AG09319 (cell line): ENCODE results near the gene HTT-AS.
"Not testable (repeated sequence)": the region's sequence is repeated elsewhere in the genome, so short reads cannot be mapped to it uniquely, and the experiment has no call there.

Experiments used
- DNase-seq: peaks from one replicate; pipeline ENCODE4 v3.0.0-alpha.2; 2010; ENCODE audit warnings: low read depth; ENCODE audit errors: extremely low read depth
- TF ChIP-seq, protein P1 (sequence below): IDR thresholded peaks from 2 replicates; pipeline ENCODE4 v1.5.1; 2011; ENCODE audit warnings: low read depth, mild to moderate bottlenecking, inconsistent platforms, low read length, moderate library complexity

HTT-AS gene

GRCh38 chr4:3107691-3108121 is 33.4 kb upstream of the HTT-AS start:
- TF ChIP-seq, protein P1, sequence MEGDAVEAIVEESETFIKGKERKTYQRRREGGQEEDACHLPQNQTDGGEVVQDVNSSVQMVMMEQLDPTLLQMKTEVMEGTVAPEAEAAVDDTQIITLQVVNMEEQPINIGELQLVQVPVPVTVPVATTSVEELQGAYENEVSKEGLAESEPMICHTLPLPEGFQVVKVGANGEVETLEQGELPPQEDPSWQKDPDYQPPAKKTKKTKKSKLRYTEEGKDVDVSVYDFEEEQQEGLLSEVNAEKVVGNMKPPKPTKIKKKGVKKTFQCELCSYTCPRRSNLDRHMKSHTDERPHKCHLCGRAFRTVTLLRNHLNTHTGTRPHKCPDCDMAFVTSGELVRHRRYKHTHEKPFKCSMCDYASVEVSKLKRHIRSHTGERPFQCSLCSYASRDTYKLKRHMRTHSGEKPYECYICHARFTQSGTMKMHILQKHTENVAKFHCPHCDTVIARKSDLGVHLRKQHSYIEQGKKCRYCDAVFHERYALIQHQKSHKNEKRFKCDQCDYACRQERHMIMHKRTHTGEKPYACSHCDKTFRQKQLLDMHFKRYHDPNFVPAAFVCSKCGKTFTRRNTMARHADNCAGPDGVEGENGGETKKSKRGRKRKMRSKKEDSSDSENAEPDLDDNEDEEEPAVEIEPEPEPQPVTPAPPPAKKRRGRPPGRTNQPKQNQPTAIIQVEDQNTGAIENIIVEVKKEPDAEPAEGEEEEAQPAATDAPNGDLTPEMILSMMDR: no peak
- DNase-seq: no peak

DNA sequence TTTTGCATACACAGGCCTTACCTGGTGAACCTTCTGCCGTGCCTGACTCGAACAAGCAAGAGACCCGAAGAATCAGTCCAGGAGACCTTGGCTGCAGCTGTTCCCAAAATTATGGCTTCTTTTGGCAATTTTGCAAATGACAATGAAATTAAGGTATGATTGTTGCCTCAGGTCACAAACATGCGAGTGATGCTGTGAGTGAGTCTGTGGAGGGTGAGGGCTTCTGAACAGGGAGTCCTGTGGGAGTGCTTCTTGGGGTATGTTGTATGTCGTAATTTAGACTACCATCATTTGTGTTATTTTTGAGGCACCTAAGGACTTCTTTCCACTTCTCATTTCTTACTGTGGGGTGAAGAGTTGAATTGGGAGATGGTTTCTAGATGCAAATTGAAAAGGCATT is 32.9 kb upstream of the HTT-AS start:
- TF ChIP-seq, protein P1: no peak
- no peak for DNase-seq

DNA sequence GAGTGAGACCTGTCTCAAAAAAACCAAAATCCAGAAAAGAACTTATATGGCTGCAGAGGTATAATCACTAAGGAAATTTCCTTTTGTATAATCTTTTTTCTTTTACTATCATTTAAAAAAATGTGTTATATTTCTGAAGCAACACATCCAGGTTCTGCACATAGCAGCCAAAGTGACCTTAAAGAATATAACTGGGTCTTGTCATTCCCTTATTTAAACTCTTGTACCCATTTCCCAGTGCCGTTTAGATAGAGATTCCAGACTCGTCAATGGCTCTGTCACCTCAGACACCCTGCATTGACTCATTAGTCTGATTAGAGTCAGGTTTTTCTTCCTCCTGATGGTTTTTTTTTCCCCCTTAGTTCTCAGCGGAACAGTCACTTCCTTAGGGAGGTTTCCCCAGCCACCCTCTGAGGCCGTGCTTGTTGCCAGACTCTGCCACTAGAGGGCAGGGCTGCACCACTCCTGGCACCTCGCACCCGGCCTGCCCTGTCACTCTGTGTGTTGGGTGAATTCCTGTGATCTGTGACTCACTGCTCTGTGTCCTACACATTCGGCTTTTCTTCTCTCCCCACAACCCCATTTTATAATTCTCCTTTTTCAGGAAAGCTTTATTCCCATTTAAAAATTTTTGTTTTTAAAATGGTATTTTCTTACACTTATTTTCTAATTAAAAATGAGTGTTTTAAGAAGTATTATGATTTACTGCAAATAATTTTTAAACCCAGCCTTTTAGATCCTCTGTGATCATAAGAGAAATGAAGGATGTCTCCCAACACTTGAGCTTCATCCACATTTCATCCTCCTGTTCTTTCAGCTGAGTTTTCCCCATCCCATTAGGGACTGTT is 32.2 kb upstream of the HTT-AS start:
- TF ChIP-seq, protein P1: no peak; the same call in none of the 2 replicates
- peak; percentile 56 for DNase-seq

- TF ChIP-seq, protein P1: no peak
- no peak for DNase-seq
These were observed 24.0 kb upstream of the HTT-AS start for GRCh38 chr4:3098346-3098745.

GRCh38 chr4:3096202-3096601 is 21.9 kb upstream of the HTT-AS start:
- TF ChIP-seq, protein P1: no peak
- DNase-seq: no peak

- DNase-seq: not testable (repeated sequence)
These were observed 20.4 kb upstream of the HTT-AS start for GRCh38 chr4:3094701-3095100.

DNA sequence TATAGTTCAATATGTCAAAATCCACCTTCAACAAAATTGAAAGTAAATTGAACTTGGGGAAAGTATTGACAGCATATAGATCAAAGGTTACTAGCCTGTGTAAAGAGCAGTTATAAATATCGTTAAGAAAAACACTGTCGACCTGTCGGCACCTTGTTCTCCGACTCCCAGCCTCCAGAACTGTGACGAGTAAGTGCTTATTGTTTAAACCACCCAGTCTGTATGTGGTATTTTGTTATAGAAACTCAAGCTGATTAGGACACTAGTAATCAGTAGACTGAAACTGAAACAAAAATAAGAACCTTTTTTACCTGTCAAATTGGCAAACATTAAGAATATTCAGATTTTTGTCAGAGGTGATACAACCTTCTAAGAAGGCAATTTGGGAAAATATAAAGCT is 17.1 kb upstream of the HTT-AS start:
- no peak for DNase-seq
- TF ChIP-seq, protein P1: no peak
